OCI-LY7 (cell line): ENCODE data around the gene ANK3.

Source experiments
- CTCF ChIP-seq: fragments of 200-600 bp; sonication (generic); conservative IDR thresholded peaks from 2 replicates; pipeline ENCODE4 v1.5.1; 2014; ENCODE audit warnings: mild to moderate bottlenecking, antibody characterized with exemption, low read length, moderate library complexity, mixed read lengths
- EZH2phosphoT487 ChIP-seq: fragments of 200-600 bp; sonication (generic); IDR thresholded peaks from 2 replicates; pipeline ENCODE4 v1.6.1; 2018; ENCODE audit warnings: low read depth, borderline replicate concordance, mild to moderate bottlenecking, mixed run types, antibody characterized with exemption, low read length, moderate library complexity, mixed read lengths

GRCh38 chr10:60350400-60350799, 39.3 kb downstream of the ANK3 start:
- TF ChIP-seq CTCF, result no peak
- no peak for TF ChIP-seq EZH2phosphoT487
